HG02678 (cell line): ENCODE measurements around the gene PARP12.

Experiments
- ATAC-seq: cut with Tn5 transposase; IDR thresholded peaks from one replicate; pipeline ENCODE4 v1.9.1; 2021; ENCODE audit warnings: mild to moderate bottlenecking, moderate library complexity; ENCODE audit not compliant: unreplicated experiment

The PARP12 gene

DNA sequence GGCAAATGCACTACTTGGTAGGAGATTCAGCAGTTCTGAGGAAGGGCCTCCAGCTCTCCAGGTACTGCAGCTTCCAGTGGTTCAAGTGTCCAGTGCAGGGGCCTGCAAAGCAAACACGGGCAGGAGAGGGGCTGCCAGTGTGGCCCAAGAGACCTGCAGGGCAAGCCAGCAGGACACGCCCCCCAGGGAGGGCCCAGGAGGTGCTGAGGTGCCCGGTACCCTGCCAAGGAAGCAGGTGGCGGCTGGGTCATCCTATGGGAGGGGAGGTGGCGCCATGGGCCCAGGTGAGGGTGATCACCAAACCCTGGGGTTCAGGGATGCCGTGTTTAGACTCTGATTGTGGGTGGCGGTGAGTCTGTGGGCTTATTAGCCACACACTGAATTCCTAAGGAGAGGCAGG lies 45.7 kb downstream of the PARP12 start:
- no peak for ATAC-seq

DNA sequence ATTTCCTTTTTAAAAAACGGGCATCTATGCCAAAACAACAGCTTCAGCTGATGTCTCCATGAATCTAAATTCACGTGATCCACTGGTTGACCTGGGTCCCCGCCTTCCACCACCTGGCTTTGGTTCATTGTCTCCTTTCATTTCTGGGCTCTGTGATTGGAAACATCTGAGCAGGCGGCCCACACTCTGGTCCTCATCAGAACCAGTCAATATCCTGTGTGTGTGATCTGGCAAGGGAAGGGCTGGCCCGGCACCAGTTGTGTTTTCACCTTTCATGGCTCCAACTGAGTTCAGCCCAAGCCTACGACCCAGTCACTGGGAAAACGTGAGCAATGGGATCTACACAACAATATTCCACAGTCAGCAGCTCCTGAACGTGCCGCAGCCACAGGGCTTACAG lies 46.2 kb downstream of the PARP12 start:
- no peak for ATAC-seq

DNA sequence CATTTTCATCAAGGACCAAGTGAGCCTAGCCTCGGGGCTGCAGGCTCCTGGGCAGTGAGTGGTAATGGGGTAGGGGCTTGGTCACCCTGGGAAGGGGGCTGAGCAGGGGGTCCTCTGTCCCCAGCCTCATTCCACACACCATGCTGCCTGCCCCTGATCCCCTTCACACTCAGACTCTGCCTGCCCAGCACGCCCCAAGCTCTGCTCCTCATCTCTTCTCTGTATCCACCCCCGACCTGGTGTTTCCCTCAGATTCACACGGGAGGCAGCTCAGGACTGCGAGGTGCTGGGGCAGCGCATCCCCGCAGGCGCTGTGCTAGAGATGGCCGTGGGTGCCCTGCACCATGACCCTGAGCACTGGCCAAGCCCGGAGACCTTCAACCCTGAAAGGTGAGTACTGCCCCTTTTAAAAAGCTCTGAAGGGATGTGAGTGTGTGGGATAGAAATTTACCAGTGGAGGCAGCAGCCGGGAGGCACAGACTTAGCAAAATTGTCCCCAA lies 47.2 kb downstream of the PARP12 start:
- ATAC-seq, result no peak

DNA sequence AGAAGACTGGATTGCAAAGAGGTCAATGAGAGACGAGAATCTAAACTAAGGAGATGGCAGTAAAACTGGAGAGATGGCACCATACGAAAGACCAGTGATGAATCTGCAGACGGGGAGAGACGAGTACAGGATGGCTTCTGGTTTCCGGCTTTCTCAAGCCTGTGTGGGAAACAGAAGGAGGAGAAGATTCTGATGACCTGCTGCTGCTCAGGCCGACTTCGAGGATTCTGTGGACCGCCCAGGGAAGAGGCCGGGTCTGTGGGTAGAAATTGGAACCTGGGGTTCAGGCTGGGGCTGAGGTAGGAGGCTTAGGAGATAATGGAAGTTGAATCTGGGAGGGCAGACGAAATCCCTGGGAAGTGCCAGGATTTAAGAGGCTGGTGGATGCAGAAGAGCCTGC lies 48.6 kb downstream of the PARP12 start:
- no peak for ATAC-seq

DNA sequence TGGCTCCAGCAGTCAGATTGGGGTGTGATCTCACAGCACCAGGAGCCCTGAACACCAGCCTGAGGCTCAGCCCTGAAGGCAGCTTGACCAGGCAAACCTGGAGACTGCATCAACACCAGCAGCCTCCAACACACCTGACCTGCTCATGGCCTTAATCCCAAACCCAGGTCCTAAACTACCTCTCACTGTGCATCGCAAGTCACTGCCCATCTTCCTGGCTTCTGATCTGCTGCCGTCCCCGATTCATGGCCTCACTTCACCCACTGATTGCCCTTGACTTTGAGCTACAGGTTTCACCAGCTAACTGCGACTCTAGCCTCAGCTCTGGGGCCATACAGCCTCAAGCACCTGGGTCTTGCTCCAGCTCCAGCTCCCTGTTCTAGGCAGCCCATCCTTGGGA lies 49.1 kb downstream of the PARP12 start:
- no peak for ATAC-seq

DNA sequence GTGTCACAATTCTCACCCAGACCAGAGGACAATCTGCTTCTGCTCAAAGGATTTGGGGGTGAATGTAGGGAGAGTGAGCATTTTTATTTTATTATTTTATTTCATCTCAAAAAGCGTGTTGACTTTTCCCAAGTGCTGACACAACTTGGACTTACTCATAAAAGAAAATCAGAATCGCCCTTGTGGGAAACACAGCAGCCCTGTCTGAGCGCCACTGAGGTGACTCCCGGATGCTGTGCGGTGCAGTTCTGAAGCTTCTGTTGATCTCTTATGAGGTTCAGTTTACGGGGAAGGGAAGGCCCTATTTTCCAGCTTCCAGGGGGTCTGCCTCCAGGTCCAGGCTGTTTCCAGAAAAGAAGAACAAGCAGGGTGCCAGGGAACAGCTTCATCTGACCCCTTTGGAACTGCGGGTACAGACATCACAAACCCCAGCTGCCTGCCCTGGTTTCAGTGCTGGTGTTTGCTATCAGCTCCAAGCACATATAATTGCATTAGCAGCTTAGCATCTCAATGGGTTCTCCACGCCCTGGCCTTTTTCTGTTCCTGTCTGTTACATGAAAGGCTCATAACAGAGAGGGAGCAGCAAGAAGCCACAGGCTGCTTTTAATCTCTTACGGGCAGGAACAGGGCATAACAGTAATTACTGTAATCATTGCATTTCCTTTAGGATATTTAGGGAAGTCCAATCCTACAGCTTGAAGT lies 52.4 kb downstream of the PARP12 start:
- no peak for ATAC-seq

DNA sequence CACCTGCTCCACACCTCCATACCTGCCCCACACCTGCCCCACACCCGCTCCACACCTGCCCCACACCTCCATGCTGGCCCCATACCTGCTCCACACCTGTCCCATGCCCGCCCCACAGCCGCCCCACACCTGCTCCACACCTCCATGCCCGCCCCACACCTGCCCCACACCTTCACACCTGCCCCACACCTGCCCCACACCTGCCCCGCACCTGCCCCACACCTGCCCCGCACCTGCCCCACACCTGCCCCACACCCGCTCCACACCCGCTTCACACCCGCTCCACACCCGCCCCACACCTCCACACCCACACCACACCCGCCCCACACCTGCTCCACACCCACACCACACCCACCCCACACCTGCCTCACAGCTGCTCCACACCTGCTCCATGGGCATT lies 53.0 kb downstream of the PARP12 start:
- ATAC-seq, result no peak

DNA sequence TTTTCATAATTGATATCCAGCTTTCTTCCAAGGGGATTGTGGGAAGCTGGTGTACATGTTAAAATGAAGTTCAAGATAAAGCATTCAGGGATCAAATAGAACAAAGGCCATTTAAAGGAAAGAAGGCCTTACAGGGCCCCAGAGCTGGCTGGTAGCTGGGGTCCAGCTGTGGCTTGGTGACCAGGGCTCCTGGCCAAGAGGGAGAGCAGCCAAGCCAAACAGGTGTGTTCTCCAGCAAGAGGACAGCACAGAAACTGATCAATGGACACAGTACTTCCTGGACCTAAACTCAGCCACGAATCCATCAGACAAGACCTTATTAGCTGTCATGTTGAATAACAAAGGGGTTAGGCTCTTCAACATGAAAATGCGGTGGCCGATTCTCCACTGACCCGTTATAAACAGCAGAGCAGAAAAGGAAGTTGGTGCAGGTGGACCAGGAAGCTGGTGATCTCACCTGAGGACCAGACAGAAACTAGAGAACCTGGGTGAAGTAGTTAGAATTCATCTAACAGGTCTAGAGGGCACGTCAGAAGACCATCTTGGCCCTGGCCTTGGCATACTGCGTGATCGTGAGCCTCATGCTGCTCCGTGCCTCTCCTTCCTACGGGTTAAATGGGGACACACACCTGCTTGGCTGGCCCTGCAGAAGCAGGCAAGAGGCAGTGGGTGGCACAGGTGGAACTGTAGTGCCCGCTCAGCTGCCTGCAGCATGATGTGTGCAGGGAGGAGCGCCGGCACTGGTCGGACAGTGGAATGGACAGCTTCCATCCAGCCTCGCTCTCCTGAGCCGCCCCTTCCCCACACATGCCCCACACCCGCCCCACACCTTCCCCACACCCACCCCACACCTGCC lies 53.8 kb downstream of the PARP12 start:
- ATAC-seq, result no peak

DNA sequence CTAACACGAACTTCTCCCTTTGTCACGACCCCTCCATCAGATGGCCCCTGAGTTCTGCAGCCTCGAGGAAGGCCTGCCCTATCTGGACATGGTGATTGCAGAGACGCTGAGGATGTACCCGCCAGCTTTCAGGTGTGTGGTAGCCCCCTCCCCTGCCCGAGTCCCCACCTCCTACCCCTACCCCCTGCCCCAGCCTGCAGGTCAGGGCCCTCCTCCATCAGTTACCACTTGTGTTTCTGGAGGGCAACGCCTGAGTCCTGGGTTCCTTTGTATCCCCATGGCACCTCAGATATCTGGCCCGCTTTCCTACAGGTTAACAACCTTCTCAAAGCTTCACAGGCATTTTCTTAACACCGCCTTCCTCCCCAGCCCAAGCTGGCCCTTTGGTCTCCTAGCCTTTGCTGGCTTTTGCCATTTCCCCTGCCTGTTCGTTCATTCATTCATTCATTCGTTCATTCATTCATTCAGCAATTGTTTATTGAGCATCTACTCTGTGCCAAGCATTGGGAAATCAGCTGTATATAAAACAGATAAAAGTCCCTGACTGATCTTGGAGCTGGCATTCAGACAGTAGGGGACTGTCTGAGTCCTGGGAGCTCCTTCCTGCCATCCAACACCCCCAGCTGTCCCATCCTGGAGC lies 55.6 kb downstream of the PARP12 start:
- no peak for ATAC-seq

DNA sequence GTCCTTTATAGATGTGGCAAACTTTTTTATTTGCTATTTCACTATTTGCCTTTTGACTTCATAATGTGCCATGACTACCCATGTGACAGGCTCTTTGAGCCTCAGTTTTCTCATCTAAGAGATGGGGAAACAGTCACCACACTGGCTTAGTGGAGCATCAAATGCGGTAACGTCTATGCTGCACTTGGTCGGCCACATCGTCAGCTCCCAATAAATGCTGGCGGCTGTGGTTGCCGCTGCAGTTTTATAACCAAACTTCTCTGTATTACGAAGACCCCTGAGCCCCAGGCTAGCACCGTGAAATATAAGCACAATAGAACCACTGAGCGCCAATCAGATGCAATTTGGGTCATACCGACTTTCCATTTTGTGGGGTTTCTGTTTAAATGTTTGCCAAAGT lies 56.2 kb downstream of the PARP12 start:
- no peak for ATAC-seq

DNA sequence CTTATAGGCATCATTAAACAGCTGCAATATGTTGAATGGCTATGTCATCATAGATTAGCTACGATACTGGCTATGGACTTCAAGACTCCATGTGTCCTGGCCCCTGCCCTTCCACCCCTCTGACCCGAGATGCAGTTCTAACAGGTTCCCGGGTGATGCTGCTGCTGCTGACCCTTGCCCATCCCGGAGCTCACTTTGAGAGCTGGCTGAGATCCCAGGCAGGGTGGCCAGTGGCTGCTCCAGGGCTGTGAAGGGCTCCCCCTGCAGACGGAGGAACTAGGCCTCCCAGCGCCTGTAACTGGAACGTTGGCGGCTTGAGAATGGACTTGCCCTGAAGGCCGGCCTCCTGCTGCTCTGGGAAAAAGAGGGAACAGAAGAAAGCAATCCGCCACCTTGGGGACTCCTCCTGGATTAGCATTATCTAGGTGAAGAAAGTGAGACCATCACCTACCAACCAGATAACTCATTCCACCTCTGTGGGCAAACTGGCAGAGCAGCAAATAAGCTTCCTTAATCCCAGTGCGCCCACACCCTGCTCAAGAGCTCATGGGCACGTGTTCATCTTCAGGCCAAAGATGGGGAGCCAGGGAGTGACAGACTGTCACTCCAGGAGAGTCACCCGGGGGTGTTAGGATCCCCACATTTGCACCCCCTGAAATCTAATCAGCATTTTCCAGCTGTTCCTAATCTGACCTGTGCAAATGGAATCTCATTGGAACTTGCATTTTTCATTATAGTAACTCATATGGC lies 56.8 kb downstream of the PARP12 start:
- ATAC-seq, result no peak

DNA sequence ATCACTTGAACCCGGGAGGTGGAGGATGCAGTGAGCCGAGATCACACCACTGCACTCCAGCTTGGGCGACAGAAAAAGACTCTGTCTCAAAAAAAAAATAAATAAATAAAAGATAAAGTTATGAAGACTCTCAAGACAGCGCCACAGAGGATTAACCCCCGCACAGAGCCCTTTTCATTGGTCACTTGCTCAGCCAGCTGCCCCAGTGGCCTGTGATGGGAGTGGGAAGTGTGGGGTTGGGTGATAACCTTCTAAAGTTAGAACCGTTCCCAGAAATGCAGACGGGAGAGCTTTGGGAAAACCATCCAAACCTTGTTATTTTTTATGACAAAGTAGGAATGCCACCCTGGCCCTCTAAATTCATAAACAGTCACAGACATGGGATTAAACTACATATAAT lies 57.4 kb downstream of the PARP12 start:
- no peak for ATAC-seq

DNA sequence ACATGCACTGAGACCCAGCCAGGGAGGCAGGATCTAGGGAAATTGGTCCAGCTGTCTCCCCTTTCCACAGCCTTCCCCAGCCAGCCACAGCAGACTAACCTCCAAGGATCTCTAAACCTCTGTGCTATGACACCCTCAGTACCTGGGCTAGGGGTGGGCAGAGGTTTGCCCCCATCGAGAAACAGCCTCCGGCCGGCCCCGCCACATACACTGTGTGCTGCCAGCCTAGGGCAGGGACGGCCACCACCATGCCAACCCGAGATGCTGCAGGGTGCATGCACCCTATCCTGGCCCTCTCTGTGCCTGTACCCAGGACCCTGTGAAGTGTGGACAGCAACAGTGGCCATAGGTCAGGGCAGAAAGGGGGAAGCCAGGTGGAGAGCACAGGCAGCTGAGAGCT lies 58.1 kb downstream of the PARP12 start:
- ATAC-seq, result no peak

DNA sequence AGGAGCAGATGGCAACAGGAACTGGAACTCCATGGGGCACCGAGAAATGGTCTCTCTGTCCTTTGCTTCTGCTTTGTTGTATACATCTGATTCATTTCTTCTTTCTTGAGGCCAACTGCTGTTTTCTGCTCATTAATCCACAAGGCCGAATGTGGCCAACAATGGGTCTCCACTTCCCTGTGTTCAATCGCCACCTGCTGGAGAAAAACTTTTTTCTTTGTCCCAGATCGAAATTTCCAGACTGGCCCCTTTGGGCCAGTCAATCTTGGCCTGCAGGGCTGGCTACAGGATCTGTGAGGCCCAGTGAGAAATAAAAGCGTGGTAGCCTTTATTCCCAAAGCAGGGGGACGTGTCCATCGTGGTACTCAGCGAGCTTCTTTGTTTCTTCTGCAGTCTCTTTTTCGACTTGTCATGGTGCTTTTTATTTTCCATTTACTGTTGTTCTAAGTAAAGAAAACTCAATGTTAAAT lies 58.8 kb downstream of the PARP12 start:
- no peak for ATAC-seq

DNA sequence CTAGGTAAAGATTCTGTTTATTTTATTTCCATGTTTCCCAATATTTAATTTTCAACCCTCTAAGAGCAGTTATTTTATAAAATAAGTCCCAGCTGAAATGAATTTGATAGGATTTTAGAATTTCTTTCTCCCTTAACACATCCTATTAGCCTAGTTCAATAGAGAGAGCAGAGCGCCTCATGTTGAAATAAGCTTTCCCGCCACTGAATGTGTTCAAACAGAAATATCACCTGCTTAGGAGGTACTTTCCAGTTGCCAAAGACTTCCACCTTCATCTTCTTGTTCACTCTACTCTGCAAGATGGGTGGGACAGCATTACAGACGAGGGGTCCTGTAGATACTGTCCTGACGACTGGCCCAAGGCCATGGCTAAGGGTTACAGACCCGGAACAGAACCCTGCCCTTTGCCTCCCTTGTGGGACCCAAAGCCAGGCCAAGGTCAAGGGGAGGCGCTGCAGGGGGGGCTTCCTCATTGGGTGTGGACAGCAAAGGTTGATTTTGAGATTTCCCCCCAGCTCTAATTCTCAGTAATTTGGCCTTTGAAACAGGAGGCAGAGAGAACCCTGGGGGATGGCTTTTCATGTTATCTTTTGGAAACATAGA lies 62.0 kb downstream of the PARP12 start:
- ATAC-seq, result no peak

DNA sequence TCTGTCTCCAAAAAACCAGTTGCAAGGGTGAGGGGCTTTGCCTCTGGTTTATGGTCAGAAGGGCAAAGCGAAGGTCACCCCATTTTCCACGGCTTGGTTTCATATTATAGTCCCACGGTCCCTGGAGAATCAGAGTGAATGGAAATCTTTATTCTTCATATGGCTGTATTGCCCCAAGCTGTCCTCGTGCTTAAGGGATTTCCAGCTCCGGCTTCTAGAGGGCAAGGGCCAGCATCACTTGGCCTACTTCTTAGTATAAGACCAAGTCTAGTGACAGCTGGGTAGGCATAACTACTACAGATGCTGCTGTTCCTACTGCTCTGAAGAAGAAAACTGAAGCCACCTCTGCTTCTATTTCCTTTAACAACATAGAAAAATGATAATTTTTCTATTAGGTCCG lies 63.2 kb downstream of the PARP12 start:
- no peak for ATAC-seq

DNA sequence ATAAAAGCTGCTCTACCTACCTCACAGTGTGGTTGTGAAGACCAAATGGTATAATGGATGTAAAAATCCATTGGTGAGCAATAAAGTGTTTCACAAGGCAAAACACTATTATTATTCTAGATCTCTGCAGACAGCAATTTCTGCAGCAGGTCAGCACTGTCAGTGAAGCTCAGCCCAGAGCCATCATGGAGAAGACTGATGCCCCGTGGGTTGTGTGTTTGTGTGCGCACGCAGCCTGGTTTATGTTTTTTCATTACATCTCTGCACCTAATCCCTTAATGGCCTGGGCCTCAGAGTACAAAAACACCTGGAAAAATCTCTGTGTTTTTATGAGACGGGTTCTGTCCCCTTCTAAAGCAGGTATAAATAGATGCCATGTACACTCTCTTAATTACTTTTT lies 64.2 kb downstream of the PARP12 start:
- no peak for ATAC-seq

DNA sequence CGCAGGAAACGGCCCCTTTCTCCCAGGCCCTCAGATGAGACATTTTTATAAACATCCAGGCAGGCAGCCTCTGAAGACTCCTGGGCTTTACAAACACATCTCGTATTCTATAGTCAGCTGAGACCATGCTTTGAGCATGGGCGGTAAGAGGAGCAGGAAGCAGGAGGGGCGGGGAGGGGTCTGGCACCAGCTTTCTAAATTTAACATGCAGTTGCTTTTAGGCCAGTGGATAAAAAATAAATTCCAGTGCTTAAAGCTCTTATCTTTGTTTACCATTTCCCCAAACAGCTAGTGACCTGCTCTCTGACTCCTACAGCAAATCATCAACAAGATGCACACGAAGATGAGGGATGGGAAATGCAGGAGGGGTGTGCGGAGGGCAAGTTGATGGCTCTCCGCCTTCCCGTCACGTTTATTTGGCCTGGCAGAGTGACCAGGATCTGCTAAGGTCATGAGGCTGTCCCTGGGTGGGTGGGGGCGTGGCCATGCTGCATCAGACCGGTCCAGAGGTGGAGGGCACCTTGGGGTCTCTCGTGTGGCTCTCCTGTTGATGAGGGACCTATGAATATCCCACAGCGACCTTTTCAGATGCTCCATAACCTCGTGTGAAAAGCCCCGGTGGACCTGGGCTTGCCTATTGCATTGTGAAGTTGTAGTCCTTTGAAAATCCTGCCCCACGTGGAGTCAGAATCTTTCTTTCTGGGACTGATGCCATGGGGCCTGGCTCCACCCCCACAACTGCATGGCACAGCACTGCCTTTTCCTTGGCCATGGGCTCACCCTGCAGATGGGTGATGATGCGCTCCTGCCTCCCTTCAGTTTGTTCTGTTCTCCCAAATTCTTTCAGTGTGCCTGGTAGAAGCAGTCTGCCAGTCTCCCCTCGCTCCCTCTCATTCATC lies 67.5 kb downstream of the PARP12 start:
- no peak for ATAC-seq

DNA sequence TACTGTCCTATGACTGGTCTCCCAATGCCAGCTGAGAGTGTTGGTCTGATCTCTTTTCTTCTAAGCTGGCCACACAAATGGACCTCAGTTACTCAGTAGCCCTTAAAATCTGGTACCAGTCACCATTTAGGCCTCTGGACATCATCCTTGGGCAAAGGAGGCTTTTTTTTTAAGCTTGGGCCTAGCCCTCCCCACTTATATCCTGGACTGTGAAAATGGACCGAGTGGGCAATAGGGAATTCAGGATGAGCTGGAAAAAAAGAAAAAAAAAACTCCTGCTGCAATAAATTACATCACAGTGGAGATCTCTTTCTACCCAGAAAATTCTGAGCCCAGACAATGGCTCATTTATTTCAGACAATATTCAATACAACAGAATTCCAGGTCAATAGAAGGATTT lies 68.4 kb downstream of the PARP12 start:
- no peak for ATAC-seq

DNA sequence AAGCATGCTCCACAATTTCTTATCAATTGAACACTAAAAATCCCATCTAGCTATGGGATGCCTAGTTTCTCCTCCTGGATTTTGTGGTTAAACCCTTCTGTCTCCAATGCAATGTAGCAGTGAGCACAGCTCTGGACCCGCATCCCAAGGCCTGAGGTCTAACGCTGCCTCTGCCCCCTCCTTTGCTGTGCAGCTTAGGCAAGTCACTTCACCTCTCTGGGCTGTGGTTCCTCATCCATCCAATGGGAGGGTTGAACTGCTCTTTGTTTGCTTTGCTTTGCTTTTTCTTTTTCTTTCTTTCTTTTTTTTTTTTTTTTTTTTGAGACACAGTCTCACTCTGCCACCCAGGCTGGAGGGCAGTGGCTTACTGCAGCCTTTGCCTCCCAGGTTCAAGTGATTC lies 69.2 kb downstream of the PARP12 start:
- no peak for ATAC-seq
